ENCODE data around the gene MVB12A. TPM values are rescaled to one million over a fixed set of nuclear protein-coding genes. Genes with fewer than 3 reads are reported as not detected.

MVB12A gene
- total and polyA plus RNA-seq, 2 experiments from 2014 or later = 36.6 to 60.3 TPM

DNA sequence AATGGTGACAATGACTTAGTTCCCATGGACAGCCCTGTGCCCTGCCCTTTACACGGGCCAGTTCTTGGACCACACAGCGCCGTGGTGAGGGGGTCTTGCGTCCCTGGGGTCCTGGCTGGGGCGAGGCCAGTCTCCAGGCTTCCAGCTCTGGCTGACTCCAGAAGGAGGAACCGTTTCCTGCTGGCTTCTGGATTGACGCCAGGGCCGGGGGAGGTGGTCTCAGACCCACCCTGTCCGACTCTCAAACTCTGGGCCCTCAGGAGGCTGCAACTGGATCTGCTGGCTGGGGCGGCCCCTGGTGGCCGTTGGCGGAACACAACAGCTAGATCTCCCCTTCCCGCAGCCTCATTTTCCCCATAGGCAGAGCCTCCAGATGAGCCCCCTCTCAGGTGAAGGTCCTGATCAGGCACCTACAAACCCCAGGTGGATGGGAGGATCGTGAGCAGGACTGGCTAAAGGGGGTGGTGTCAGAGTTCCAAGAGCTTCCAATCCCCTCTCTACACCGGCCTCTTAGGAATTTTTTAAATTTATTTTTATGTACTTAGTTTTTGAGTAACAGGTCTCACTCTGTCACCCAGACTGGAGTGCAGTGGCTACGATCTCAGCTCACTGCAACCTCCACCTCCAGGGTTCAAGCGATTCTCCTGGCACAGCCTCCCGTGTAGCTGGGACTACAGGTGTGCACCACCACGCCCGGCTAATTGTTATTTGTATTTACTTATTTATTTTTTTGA is 33.8 kb upstream of the MVB12A start:
- TF ChIP-seq CTCF (conservative IDR thresholded peaks at IDR 0.05; ENCODE audit: low read depth in 2 of 2) (peak; percentile 88 to 92), STAT1 (IDR thresholded peaks at IDR 0.05; ENCODE audit: unreplicated experiment) (no peak)
- Histone ChIP-seq H3K36me3 (ENCODE audit: insufficient read depth) (no peaks in the 10 kb centered on the region), H3K4me3 (no peak overlapping the region), H3K79me2 (replicated peaks; ENCODE audit: insufficient read depth) (no peaks in the 10 kb centered on the region), H3K4me2 (peak overlapping the region; percentile 69; the same call in 1 of the 2 replicates), H3K27me3 (ENCODE audit: insufficient read depth) (peaks cover 10% of the 10 kb centered on the region; the same call in 1 of the 2 replicates), H3K9me2 (ENCODE audit: insufficient read depth) (no peaks in the 10 kb centered on the region), H3K27ac (ENCODE audit: low read depth) (no peak overlapping the region), H4K20me1 (replicated peaks; ENCODE audit: insufficient read depth) (no peaks in the 10 kb centered on the region), H3K4me1 (ENCODE audit: insufficient read depth) (peaks cover 6% of the 10 kb centered on the region; the same call in 1 of the 2 replicates), H2AFZ (peak overlapping the region; percentile 99), H3F3A (replicated peaks; ENCODE audit: low read depth) (peaks cover 14% of the 10 kb centered on the region)
- Mint-ChIP-seq H3K4me3 (no peak overlapping the region), H3K27ac (no peak overlapping the region), H3K36me3 (ENCODE audit: low read depth) (no peaks in the 10 kb centered on the region; the same call in 2 of the 3 replicates), H3K27me3 (ENCODE audit: insufficient read depth, low read depth, poor library complexity) (peaks cover 16% of the 10 kb centered on the region), H3K4me1 (peaks cover 5% of the 10 kb centered on the region), H3K9me3 (peaks cover 16% of the 10 kb centered on the region)
- DNase-seq (ENCODE audit: low spot score) = peak; percentile 92
- ATAC-seq = peak; percentile 79

- Mint-ChIP-seq H3K4me1 (peaks cover 6% of the 10 kb centered on the region; the same call in 2 of the 3 replicates), H3K27ac (no peak overlapping the region), H3K36me3 (ENCODE audit: low read depth) (no peaks in the 10 kb centered on the region; the same call in 2 of the 3 replicates), H3K9me3 (peaks cover 14% of the 10 kb centered on the region), H3K27me3 (ENCODE audit: insufficient read depth, low read depth, poor library complexity) (peaks cover 12% of the 10 kb centered on the region), H3K4me3 (peak overlapping the region; percentile 4; the same call in 1 of the 3 replicates)
- peaks cover 22% of the 10 kb centered on the region for H3F3A ChIP-seq (replicated peaks; ENCODE audit: low read depth)
- no peak overlapping the region for H2AFZ ChIP-seq
- DNase-seq (ENCODE audit: low spot score) (no peak), ATAC-seq (no peak)
- no peaks in the 10 kb centered on the region for H3K36me3 ChIP-seq (ENCODE audit: insufficient read depth)
- H4K20me1 ChIP-seq (replicated peaks; ENCODE audit: insufficient read depth) = no peaks in the 10 kb centered on the region; the same call in 1 of the 2 replicates
- no peaks in the 10 kb centered on the region for H3K9me2 ChIP-seq (ENCODE audit: insufficient read depth)
- peaks cover 9% of the 10 kb centered on the region; the same call in 1 of the 2 replicates for H3K4me1 ChIP-seq (ENCODE audit: insufficient read depth)
- no peak overlapping the region for H3K27ac ChIP-seq (ENCODE audit: low read depth)
- H3K4me2 ChIP-seq = no peak overlapping the region
- H3K27me3 ChIP-seq (ENCODE audit: insufficient read depth) = peaks cover 10% of the 10 kb centered on the region; the same call in 1 of the 2 replicates
- H3K4me3 ChIP-seq = no peak overlapping the region
- H3K79me2 ChIP-seq (replicated peaks; ENCODE audit: insufficient read depth) = no peaks in the 10 kb centered on the region
- TF ChIP-seq, protein P1, sequence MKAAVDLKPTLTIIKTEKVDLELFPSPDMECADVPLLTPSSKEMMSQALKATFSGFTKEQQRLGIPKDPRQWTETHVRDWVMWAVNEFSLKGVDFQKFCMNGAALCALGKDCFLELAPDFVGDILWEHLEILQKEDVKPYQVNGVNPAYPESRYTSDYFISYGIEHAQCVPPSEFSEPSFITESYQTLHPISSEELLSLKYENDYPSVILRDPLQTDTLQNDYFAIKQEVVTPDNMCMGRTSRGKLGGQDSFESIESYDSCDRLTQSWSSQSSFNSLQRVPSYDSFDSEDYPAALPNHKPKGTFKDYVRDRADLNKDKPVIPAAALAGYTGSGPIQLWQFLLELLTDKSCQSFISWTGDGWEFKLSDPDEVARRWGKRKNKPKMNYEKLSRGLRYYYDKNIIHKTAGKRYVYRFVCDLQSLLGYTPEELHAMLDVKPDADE (IDR thresholded peaks at IDR 0.05) = no peak
- TF ChIP-seq NANOG (IDR thresholded peaks at IDR 0.05; ENCODE audit: borderline replicate concordance) (no peak), ZNF331 (CRISPR knock-in tag; IDR thresholded peaks at IDR 0.05; ENCODE audit: low read depth) (no peak), EZH2phosphoT487 (IDR thresholded peaks at IDR 0.05; ENCODE audit: unreplicated experiment) (no peak), ZNF114 (CRISPR knock-in tag; IDR thresholded peaks at IDR 0.05) (no peak), JUNB (IDR thresholded peaks at IDR 0.05; ENCODE audit: unreplicated experiment) (no peak), CREB1 (CRISPR knock-in tag; IDR thresholded peaks at IDR 0.05; ENCODE audit: low read depth) (no peak), STAT1 (IDR thresholded peaks at IDR 0.05; ENCODE audit: unreplicated experiment) (no peak), EZH2 (IDR thresholded peaks at IDR 0.05; ENCODE audit: low read depth, unreplicated experiment) (no peak)
- TF ChIP-seq, protein P2, sequence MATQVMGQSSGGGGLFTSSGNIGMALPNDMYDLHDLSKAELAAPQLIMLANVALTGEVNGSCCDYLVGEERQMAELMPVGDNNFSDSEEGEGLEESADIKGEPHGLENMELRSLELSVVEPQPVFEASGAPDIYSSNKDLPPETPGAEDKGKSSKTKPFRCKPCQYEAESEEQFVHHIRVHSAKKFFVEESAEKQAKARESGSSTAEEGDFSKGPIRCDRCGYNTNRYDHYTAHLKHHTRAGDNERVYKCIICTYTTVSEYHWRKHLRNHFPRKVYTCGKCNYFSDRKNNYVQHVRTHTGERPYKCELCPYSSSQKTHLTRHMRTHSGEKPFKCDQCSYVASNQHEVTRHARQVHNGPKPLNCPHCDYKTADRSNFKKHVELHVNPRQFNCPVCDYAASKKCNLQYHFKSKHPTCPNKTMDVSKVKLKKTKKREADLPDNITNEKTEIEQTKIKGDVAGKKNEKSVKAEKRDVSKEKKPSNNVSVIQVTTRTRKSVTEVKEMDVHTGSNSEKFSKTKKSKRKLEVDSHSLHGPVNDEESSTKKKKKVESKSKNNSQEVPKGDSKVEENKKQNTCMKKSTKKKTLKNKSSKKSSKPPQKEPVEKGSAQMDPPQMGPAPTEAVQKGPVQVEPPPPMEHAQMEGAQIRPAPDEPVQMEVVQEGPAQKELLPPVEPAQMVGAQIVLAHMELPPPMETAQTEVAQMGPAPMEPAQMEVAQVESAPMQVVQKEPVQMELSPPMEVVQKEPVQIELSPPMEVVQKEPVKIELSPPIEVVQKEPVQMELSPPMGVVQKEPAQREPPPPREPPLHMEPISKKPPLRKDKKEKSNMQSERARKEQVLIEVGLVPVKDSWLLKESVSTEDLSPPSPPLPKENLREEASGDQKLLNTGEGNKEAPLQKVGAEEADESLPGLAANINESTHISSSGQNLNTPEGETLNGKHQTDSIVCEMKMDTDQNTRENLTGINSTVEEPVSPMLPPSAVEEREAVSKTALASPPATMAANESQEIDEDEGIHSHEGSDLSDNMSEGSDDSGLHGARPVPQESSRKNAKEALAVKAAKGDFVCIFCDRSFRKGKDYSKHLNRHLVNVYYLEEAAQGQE (IDR thresholded peaks at IDR 0.05; ENCODE audit: unreplicated experiment) = no peak
Observed at GRCh38 chr19:17389288-17389687, 30.6 kb upstream of the MVB12A start.
